GM19328 (cell line): ENCODE results near the gene SLC25A53.

Source experiments
- ATAC-seq: cut with Tn5 transposase; IDR thresholded peaks from one replicate; pipeline ENCODE4 v1.9.1; 2021; ENCODE audit warnings: mild to moderate bottlenecking, moderate library complexity; ENCODE audit not compliant: unreplicated experiment

The SLC25A53 gene, protein sequence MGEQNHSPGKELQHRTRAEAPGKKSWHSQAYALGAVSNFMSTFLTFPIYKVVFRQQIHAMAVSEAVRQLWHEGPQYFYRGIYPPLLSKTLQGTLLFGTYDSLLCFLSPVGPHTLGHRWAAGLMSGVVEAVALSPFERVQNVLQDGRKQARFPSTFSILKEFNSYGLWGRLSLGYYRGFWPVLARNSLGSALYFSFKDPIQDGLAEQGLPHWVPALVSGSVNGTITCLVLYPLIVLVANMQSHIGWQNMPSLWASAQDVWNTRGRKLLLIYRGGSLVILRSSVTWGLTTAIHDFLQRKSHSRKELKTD

DNA sequence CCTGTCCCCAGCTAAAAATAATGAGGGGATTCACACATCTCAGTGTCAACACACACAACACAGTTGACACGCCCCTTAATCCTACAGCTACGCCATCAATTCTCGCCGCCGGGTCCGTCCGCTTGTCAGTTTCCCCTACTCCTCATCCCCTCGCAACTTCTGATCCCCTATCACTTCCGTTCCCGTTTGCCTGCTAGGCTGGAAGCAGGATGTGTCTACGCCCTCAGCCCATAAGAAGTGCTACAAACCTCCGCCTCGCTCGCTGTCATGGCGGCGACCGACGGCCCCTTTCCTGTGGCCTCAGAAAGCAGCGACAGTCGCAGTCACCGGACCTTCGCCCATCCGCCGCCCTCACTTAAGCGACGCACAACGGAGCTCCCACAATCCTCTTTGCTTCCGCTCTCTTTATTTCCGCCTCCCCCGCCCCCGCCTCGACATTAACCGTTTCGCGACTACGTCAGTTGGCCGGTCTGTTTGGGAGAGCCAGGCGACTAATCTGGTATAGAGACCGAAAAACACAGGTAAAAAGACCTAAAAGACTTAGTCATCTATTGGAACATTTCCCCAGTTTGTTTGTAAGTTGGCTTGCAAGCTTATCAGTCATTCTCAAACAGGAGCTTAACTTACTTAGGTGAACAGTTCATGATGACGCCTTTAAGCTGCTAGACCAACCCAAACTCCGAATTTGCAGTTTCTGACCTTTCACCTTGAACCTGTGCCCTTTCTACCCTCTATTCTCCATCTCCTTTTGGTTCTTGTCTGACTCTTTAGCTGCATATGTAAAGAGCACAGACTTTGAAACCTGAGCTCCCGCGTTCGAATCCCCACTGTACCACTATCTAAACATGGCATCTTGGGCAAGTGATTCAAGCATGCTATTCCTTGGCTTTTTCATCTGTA lies at the start of gene SLC25A53:
Gene SLC25A53, minus strand, starts transcription at position 380 of the 900 bp plus-strand sequence. CDS start 51,752 bp downstream, outside the sequence.
- ATAC-seq, result peak; percentile 88

DNA sequence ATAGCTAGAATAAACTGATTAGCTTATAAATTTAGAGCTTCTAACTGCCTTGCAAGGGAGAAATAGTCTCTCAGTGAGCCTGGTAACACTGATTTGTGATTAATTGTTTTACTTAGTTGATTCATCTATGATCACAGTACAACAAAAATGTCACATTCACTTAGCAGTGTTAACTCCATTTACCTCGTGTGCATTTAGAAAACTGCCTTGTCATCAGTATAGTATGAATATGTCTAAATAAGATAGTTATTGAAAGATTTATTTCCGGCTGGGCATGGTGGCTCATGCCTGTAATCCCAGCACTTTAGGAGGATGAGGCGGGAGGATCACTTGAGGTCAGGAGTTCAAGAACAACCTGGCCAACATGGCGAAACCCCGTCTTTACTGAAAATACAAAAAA lies 48.7 kb upstream of the SLC25A53 start:
- no peak for ATAC-seq

- peak; percentile 56 for ATAC-seq
Measured at GRCh38 chrX:104195489-104196084, 38.8 kb upstream of the SLC25A53 start.

GRCh38 chrX:104195013-104195412 lies 38.2 kb upstream of the SLC25A53 start:
- no peak for ATAC-seq

GRCh38 chrX:104193485-104193884 lies 36.7 kb upstream of the SLC25A53 start:
- no peak for ATAC-seq

DNA sequence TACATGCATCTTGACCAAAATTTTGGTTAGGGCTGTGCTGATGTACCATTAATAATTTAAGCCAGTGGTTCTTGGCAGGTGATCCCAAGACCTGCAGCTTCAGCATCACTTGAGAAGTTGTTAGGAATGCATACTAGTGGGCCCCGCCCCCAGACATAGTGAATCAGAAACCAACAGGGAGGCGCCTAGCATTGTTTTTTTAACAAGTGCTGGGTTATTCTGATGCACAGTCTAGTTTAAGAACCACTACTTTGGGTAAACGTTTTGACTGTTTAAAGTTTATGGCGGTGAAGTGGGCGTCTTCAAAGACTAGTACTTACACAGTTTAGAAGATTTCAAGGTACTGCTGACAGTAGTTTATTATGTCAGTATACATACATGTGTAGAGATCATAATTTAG lies 33.0 kb upstream of the SLC25A53 start:
- no peak for ATAC-seq

DNA sequence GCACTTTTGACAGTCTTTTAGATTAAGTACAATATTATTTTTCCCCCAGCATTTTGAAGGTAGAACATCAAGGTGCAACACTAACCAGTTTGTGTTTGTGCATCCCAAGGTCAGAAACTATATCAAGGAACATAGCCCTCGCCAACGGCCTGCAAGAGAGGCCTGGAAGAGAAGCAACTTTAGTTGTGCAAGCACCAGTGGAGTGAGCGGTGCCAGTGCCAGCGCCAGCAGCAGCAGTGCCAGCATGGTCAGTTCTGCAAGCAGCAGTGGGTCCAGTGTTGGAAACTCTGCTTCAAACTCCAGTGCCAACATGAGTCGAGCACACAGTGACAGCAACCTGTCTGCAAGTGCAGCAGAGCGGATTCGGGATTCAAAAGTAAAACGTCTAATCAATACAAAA lies 31.1 kb upstream of the SLC25A53 start:
- no peak for ATAC-seq

GRCh38 chrX:104183685-104184084 lies 26.9 kb upstream of the SLC25A53 start:
- ATAC-seq, result no peak

DNA sequence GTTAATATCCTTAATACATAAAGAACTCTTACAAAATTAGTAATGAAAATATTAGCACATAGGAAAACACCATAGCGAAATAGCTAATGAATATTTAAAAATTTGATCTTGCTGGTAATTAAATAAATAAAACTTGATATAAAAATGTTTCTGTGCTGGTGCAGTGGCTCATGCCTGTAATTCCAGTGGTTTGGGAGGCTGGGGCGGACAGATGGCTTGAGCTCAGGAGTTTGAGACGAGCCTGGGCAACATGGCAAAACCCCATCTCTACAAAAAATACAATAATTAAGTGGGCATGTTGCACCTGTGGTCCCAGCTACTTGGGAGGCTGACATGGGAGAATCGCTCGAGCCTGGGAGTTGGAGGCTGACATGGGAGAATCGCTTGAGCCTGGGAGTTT lies 17.0 kb upstream of the SLC25A53 start:
- ATAC-seq, result no peak

DNA sequence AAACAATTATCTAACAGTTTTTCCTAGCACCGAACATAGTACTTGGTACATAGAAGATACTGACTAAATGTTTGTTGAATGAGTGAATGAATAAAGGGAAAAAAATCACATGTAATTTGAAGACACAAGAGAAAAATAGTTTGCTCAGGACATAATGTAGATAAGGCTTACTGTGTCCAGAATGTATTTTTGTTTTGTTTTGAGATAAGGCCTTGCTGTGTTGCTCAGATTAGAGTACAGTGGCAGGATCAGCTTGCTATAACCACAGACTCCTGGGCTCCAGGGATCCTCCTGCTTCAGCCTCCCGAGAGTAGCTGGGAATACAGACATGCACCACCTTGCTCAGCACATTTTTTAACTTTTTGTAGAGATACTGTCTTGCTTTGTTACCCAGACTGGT lies 16.0 kb upstream of the SLC25A53 start:
- no peak for ATAC-seq

GRCh38 chrX:104172121-104172520 lies 15.3 kb upstream of the SLC25A53 start:
- no peak for ATAC-seq

DNA sequence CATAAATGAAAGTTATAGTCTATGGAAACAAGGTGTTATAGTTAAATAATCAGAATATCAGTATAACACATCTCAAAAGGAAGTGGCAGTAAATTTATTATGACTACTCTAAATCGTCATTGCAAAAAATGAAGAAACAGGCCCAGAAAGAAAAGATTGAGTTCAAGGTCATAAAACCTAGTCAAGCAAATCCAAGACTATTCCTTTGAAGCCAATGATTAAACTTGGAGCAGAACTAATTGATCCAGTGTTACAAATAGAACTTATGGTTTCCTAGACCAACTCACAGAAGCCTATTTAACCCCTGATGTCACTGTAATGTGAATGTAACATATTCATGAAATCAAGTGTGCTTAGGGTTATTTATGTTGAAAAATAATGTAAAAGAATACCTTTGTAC lies 11.3 kb upstream of the SLC25A53 start:
- no peak for ATAC-seq

DNA sequence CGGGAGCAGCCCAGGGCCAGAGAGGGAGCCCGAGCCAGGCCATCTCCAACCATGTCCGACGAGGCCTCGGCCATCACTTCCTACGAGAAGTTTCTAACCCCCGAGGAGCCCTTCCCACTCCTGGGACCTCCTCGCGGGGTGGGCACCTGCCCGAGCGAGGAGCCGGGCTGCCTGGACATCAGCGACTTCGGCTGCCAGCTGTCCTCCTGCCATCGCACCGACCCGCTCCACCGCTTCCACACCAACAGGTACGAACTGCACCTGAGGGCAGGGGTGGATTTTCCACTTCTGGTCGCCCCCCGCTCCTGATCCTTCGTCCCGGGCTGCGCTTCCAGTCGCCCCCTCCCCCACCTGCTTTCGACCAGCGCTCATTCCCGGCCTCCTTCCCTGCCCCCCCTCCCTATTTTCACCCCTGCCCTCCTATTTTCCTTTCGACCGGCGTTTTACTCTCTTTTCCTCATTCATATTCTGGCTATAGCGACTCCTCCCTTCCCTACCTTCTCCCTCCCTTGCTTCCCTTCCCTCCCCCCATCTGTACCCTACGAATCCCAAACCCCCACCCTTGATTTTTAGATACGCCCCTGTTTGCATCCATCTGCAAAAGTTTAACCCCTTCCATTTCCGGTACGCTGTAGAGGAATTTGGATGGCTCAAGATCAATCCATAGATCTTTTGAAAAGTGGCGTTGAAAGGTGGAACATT lies 10.1 kb upstream of the SLC25A53 start:
- no peak for ATAC-seq

DNA sequence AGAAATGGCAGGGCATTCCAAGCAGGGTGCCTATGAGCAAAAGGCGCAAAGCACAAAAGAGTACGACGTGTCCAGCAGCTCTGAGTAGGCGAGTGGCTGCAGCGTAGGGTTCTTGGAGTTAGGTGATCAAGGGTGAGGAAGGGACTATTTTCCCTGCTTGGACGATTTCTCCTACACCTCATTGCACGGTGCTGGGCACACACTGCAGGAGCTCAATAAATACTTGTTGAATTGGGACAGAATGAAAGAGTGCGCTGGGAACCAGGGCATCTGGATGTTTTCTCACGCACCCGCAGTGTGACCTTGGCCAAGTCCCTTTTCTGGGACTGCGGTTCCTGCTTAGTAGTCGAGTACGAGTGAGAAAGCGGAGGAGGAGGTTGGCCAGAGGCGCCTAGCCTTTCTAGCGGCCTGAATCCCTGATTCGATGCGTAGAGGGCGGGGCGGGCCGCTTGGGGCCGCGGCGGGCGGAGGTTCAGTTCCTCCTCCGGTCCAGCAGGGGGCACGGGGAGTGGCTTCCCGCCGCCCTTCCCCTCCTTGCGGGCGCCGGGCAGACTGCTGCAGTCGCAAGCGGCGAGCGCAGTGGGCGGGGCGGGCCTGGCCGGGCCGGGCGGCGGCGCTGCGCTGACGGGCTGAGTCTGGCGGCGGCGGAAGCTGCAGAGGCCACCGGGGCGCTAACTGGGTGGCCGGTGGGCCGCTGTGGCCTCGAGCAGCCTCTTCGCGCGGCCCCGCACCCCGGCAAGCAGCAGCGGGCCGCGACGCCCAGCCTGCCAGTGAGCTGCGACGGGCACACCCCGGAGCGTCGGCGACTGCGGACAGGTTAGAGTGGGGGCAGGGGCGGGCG lies 9.3 kb upstream of the SLC25A53 start, which contains the start of gene FAM199X:
Gene FAM199X, plus strand, starts transcription at position 560 of the 841 bp plus-strand sequence. CDS start 333 bp downstream, outside the sequence.
- peak; percentile 97 for ATAC-seq

DNA sequence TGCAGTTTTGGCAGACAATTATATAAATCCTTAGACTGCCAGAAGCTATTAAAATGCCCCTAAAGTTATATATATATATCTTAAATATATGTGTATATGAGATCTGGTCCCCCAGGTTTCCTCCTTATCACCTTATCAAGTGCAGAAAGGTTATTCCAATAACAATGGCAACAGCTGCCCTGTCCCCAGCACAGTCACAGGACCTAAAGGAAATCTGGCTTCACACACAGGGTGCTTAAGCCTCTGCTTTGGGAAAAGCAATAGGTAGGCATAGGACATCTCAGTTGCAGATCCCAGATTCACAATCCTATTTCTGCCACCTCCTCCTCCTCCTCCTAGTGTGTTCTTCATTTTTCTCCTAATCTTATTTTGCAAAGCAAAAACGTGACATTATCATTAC lies 5.8 kb downstream of the SLC25A53 start:
- ATAC-seq, result no peak

DNA sequence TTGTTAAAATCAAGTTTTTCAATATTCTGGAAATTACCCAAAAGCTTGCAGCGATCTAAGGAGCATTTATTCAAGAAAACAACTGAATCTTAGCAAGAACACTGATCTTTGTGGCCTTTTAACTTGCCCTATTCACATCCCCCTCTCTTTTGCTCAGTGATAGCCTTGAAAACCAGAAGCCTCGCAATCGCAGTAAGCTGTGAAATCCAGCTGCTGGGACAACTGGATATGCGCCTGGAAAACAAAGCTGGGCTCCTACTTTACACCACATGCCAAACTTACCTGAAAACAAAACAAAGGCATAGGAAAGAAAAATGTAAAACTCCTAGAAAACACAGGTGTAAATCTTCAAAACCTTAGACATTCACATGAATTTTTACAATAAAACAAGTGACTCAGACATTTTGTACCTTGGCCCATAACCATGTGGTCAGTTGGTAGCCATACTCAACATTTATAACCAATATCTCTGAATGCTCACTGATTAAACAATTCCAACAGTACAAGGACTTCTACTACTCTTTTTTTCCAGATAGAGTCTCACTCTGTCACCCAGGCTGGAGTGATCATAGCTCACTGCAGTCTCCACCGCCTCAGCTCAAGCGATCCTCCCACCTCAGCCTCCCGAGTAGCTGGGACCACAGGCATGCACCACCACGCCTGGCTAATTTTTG lies 15.6 kb downstream of the SLC25A53 start:
- no peak for ATAC-seq

- ATAC-seq, result no peak
Measured at GRCh38 chrX:104137496-104137895, 19.3 kb downstream of the SLC25A53 start.

DNA sequence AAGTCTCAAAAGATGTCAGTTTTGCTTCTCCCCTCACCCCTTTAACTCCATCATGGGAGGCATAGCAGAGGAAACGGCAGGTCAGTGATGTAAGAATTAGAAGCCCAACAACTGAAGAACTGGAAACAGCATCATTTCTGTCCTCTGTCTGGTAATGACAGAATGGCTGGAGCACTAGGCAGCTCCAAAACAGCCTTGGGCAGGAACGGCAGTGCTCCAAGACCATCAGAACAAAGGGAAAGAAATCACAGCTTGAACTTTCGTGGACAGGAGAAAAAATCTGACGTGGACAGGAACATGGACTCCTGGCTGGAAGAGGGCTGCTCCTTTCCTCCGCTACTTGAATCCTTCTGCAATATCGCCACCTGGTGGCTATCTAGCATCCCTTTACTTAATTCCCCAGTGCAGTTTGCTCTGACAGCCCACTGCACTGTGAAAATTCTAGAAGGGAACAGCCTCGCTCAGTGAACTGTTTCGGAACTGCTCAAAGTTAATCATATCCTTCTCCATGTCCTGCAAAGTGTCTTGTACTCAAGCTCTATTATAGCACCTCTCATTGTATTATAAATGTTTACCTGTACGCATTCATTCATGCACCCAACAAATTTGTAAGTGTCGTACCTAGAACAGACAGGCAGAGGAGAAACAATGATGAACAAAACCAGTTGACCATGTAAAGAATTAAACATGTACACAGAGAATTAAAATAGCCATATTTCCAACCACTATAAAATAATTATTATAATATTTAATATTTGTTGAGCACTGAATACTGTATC lies 20.4 kb downstream of the SLC25A53 start:
- peak; percentile 80 for ATAC-seq

- no peak for ATAC-seq
Measured at GRCh38 chrX:104135677-104136076, 21.1 kb downstream of the SLC25A53 start.
